ENCODE data around the gene LIN9.

The LIN9 gene

DNA sequence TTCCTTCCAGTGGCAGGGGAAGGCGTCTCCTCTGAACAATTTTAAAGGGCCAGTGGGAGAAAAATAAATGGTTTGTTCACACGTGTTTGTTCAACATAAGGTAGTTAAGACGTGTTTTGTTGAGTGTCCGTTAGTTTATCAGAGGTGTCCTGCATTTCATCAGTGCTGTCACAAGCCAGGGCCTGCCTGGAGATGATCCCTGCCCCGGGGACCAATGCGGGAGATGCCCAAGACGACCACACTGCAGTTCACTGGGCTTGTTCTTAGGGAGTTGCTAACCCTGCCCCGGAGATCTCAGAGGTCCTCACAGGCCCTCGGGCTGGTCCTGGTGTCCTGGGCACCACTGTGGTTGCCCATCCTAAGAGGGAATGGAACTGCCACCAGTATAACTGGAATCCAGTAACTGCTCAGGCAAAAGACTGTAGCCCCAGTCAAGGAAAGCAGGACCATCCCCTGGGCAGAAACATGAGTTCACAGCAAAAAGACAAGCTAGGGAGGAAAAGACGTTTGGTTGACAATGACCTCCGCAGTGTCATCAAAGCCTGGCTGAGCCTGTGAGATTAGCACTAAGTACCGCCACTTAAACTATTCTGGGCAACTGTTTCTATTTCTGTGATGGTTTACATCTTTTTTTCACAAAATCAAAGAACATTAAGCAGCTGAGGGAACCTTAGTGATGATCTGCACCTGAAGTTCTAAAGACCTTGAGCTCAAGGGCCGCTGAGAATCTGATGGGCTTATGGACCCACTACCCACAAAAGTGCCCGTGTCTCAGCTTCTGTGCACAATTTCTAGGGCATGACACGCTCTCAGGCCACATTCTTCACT, 44.9 kb upstream of the LIN9 start:
- Histone ChIP-seq H3K4me1 (no peaks in the 10 kb centered on the region), H3K27ac (no peak overlapping the region), H3K79me2 (no peaks in the 10 kb centered on the region)

DNA sequence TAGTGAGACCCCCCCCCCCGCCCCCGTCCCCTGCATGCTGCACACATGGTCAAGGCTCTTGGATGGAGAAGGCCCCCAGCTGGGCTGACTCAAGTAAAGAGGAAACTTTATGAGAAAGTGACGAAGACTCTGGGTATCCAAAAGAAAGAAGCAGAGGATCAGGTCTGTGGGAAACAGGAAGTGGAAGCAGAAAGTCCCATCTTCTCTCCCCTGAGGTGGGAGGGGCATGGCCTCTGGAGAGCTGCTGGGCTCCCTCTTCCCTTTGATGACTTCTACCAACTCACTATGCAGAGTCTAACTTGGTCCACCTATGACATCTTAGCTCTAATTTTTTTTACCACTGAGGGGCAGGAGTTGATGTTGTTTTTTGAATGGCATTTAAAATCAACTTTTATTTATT, 42.7 kb upstream of the LIN9 start:
- no peaks in the 10 kb centered on the region for H3K36me3 ChIP-seq (ENCODE audit: control insufficient read depth, insufficient read depth, low read length)
- H3K4me2 ChIP-seq (ENCODE audit: low read length) = no peak overlapping the region
- TF ChIP-seq, protein P1, sequence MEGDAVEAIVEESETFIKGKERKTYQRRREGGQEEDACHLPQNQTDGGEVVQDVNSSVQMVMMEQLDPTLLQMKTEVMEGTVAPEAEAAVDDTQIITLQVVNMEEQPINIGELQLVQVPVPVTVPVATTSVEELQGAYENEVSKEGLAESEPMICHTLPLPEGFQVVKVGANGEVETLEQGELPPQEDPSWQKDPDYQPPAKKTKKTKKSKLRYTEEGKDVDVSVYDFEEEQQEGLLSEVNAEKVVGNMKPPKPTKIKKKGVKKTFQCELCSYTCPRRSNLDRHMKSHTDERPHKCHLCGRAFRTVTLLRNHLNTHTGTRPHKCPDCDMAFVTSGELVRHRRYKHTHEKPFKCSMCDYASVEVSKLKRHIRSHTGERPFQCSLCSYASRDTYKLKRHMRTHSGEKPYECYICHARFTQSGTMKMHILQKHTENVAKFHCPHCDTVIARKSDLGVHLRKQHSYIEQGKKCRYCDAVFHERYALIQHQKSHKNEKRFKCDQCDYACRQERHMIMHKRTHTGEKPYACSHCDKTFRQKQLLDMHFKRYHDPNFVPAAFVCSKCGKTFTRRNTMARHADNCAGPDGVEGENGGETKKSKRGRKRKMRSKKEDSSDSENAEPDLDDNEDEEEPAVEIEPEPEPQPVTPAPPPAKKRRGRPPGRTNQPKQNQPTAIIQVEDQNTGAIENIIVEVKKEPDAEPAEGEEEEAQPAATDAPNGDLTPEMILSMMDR (IDR thresholded peaks at IDR 0.05) = no peak
- no peaks in the 10 kb centered on the region for H3K27me3 ChIP-seq (ENCODE audit: control insufficient read depth, insufficient read depth, low read length)
- H3K27ac ChIP-seq = no peak overlapping the region
- no peaks in the 10 kb centered on the region for H3K9me3 ChIP-seq (ENCODE audit: control insufficient read depth, low read length)
- H3K9ac ChIP-seq = no peak overlapping the region
- no peak overlapping the region for H3K4me3 ChIP-seq (ENCODE audit: low read depth, low read length)
- H3K79me2 ChIP-seq = no peaks in the 10 kb centered on the region
- no peak overlapping the region for H2AFZ ChIP-seq
- no peaks in the 10 kb centered on the region for H3K4me1 ChIP-seq

More for the DNA sequence above, 44.9 kb upstream of the LIN9 start:
- TF ChIP-seq, protein P1 (IDR thresholded peaks at IDR 0.05) = no peak
- Histone ChIP-seq H3K9ac (no peak overlapping the region), H3K27me3 (ENCODE audit: control insufficient read depth, insufficient read depth, low read length) (no peaks in the 10 kb centered on the region), H3K4me3 (ENCODE audit: low read depth, low read length) (no peak overlapping the region), H3K4me2 (ENCODE audit: low read length) (no peak overlapping the region), H3K36me3 (ENCODE audit: control insufficient read depth, insufficient read depth, low read length) (no peaks in the 10 kb centered on the region), H2AFZ (no peak overlapping the region), H3K9me3 (ENCODE audit: control insufficient read depth, low read length) (no peaks in the 10 kb centered on the region)

DNA sequence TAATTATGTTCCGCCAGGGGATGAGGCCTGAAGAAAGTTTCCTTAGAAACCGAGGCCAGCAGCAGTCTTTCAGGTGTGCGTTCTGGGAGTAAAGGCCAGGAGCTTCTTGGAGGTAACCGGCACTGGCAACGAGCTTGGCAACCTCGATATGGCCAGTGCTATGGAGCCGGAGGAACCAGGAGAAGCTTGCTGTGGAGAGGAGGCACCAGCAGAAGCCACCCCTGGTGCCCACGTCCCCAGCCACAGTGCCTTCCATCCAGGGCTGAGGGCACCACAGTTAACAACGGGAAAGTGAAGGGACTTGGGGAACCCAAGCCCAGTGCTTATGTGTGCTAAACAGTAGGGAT, 41.5 kb upstream of the LIN9 start:
- no peaks in the 10 kb centered on the region for H3K9me3 ChIP-seq (ENCODE audit: control insufficient read depth, low read length)
- no peaks in the 10 kb centered on the region for H3K36me3 ChIP-seq (ENCODE audit: control insufficient read depth, insufficient read depth, low read length)
- TF ChIP-seq, protein P1 (IDR thresholded peaks at IDR 0.05) = no peak
- H3K4me3 ChIP-seq (ENCODE audit: low read depth, low read length) = no peak overlapping the region
- no peak overlapping the region for H3K27ac ChIP-seq
- no peaks in the 10 kb centered on the region for H3K79me2 ChIP-seq
- no peaks in the 10 kb centered on the region for H3K27me3 ChIP-seq (ENCODE audit: control insufficient read depth, insufficient read depth, low read length)
- H3K4me1 ChIP-seq = no peaks in the 10 kb centered on the region
- H3K4me2 ChIP-seq (ENCODE audit: low read length) = no peak overlapping the region
- no peak overlapping the region for H2AFZ ChIP-seq
- H3K9ac ChIP-seq = no peak overlapping the region

DNA sequence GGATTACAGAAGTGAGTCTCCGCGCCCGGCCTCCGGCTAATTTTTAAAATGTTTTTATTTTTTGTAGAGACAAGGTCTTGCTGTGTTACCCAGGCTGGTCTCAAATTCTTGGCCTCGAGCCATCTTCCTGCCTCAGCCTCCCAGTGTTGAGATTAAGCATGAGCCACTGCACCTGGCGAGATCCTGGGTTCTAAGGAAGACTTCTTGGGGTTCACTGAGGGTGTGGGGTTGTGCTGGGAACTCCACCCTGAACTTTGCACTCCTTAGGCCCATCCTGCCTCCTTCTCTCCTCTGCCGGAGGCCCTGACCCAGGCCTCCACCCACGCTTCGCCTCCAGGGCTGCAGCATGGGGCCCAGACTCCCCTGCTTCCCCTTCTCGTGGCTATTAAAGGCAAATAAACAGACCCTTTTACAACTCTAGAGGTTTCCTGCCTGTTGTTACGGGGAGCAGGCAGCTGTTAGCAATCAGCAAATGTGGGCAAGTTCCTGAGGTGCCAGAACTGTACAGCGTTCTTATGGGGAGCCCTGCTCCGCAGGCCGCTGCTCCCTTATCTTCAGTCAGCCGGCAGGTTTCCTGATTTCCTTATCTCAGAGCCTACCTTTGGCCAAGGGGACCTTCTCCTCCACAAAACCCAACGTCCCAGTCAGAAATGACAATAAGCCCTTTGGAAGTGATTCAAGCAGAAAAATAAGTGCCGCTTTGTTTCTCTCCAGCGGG, 41.0 kb upstream of the LIN9 start:
- Histone ChIP-seq H3K4me3 (ENCODE audit: low read depth, low read length) (no peak overlapping the region), H3K36me3 (ENCODE audit: control insufficient read depth, insufficient read depth, low read length) (no peaks in the 10 kb centered on the region), H3K27me3 (ENCODE audit: control insufficient read depth, insufficient read depth, low read length) (no peaks in the 10 kb centered on the region), H3K9me3 (ENCODE audit: control insufficient read depth, low read length) (no peaks in the 10 kb centered on the region), H3K4me1 (no peaks in the 10 kb centered on the region), H3K9ac (no peak overlapping the region), H3K79me2 (no peaks in the 10 kb centered on the region), H2AFZ (no peak overlapping the region), H3K4me2 (ENCODE audit: low read length) (no peak overlapping the region), H3K27ac (no peak overlapping the region)
- TF ChIP-seq, protein P1 (IDR thresholded peaks at IDR 0.05) = no peak

Data from parathyroid adenoma (tissue), 2 donors.